ENCODE measurements around the gene ETV7. TPM values are rescaled to one million over a fixed set of nuclear protein-coding genes. Genes with fewer than 3 reads are reported as not detected.

ETV7 gene
- total and polyA plus RNA-seq, 2 experiments from 2014 or later: 0.47 to 1.2 TPM

DNA sequence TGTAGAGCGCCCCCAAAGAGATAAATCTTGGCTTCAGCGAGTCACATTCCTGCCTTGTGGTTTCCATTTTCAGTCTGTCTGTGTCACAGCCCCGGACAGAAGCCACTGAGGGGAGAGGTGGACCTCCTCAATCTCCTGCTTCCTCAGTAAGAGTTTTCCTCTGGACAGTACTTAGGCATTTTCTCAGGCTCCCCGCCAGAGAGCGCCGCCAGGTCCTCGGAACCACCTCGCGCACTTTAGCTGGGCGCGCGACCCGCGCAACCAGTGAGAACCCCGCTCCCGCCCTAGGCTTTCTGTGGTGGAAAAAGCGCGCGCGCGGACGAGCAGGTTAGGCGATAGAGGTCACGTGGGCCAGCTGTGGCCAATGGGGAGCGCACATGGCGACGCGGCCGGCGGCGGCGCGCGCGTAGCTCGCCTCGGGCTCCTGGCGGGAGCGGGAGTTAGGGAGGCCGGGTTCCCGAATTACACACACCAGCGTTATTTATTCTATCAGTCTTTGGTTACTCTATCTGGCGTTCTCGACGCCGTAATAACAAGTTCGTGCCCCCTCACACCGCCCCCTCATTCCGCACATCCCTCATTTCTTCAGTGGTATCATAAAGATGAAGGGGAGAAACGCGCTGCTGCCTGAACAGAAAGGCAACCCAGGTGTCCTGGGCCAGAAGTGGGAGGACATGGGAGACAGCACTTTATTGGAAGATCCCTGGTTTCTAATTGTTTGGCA lies 35.8 kb upstream of the ETV7 start:
- TF ChIP-seq ZNF331 (CRISPR knock-in tag; IDR thresholded peaks at IDR 0.05; ENCODE audit: low read depth): no peak
- TF ChIP-seq NANOG (IDR thresholded peaks at IDR 0.05; ENCODE audit: borderline replicate concordance): no peak
- 0 out of 2 replicates have a peak, but pooled peaks have one; percentile 35 for TF ChIP-seq CREB1 (CRISPR knock-in tag; IDR thresholded peaks at IDR 0.05; ENCODE audit: low read depth)
- TF ChIP-seq, protein P1, sequence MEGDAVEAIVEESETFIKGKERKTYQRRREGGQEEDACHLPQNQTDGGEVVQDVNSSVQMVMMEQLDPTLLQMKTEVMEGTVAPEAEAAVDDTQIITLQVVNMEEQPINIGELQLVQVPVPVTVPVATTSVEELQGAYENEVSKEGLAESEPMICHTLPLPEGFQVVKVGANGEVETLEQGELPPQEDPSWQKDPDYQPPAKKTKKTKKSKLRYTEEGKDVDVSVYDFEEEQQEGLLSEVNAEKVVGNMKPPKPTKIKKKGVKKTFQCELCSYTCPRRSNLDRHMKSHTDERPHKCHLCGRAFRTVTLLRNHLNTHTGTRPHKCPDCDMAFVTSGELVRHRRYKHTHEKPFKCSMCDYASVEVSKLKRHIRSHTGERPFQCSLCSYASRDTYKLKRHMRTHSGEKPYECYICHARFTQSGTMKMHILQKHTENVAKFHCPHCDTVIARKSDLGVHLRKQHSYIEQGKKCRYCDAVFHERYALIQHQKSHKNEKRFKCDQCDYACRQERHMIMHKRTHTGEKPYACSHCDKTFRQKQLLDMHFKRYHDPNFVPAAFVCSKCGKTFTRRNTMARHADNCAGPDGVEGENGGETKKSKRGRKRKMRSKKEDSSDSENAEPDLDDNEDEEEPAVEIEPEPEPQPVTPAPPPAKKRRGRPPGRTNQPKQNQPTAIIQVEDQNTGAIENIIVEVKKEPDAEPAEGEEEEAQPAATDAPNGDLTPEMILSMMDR (conservative IDR thresholded peaks at IDR 0.05; ENCODE audit: low read depth in 2 of 2): peak; percentile 43 to 74
- no peak for TF ChIP-seq EZH2 (IDR thresholded peaks at IDR 0.05; ENCODE audit: low read depth, unreplicated experiment)
- no peak for TF ChIP-seq EZH2phosphoT487 (IDR thresholded peaks at IDR 0.05; ENCODE audit: unreplicated experiment)
- TF ChIP-seq ZNF114 (CRISPR knock-in tag; IDR thresholded peaks at IDR 0.05): no peak
- no peak for TF ChIP-seq JUNB (IDR thresholded peaks at IDR 0.05; ENCODE audit: unreplicated experiment)
- TF ChIP-seq, protein P2, sequence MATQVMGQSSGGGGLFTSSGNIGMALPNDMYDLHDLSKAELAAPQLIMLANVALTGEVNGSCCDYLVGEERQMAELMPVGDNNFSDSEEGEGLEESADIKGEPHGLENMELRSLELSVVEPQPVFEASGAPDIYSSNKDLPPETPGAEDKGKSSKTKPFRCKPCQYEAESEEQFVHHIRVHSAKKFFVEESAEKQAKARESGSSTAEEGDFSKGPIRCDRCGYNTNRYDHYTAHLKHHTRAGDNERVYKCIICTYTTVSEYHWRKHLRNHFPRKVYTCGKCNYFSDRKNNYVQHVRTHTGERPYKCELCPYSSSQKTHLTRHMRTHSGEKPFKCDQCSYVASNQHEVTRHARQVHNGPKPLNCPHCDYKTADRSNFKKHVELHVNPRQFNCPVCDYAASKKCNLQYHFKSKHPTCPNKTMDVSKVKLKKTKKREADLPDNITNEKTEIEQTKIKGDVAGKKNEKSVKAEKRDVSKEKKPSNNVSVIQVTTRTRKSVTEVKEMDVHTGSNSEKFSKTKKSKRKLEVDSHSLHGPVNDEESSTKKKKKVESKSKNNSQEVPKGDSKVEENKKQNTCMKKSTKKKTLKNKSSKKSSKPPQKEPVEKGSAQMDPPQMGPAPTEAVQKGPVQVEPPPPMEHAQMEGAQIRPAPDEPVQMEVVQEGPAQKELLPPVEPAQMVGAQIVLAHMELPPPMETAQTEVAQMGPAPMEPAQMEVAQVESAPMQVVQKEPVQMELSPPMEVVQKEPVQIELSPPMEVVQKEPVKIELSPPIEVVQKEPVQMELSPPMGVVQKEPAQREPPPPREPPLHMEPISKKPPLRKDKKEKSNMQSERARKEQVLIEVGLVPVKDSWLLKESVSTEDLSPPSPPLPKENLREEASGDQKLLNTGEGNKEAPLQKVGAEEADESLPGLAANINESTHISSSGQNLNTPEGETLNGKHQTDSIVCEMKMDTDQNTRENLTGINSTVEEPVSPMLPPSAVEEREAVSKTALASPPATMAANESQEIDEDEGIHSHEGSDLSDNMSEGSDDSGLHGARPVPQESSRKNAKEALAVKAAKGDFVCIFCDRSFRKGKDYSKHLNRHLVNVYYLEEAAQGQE (IDR thresholded peaks at IDR 0.05; ENCODE audit: unreplicated experiment): no peak
- TF ChIP-seq, protein P3, sequence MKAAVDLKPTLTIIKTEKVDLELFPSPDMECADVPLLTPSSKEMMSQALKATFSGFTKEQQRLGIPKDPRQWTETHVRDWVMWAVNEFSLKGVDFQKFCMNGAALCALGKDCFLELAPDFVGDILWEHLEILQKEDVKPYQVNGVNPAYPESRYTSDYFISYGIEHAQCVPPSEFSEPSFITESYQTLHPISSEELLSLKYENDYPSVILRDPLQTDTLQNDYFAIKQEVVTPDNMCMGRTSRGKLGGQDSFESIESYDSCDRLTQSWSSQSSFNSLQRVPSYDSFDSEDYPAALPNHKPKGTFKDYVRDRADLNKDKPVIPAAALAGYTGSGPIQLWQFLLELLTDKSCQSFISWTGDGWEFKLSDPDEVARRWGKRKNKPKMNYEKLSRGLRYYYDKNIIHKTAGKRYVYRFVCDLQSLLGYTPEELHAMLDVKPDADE (IDR thresholded peaks at IDR 0.05): no peak
- TF ChIP-seq STAT1 (IDR thresholded peaks at IDR 0.05; ENCODE audit: unreplicated experiment): no peak
- TF ChIP-seq, protein P4, sequence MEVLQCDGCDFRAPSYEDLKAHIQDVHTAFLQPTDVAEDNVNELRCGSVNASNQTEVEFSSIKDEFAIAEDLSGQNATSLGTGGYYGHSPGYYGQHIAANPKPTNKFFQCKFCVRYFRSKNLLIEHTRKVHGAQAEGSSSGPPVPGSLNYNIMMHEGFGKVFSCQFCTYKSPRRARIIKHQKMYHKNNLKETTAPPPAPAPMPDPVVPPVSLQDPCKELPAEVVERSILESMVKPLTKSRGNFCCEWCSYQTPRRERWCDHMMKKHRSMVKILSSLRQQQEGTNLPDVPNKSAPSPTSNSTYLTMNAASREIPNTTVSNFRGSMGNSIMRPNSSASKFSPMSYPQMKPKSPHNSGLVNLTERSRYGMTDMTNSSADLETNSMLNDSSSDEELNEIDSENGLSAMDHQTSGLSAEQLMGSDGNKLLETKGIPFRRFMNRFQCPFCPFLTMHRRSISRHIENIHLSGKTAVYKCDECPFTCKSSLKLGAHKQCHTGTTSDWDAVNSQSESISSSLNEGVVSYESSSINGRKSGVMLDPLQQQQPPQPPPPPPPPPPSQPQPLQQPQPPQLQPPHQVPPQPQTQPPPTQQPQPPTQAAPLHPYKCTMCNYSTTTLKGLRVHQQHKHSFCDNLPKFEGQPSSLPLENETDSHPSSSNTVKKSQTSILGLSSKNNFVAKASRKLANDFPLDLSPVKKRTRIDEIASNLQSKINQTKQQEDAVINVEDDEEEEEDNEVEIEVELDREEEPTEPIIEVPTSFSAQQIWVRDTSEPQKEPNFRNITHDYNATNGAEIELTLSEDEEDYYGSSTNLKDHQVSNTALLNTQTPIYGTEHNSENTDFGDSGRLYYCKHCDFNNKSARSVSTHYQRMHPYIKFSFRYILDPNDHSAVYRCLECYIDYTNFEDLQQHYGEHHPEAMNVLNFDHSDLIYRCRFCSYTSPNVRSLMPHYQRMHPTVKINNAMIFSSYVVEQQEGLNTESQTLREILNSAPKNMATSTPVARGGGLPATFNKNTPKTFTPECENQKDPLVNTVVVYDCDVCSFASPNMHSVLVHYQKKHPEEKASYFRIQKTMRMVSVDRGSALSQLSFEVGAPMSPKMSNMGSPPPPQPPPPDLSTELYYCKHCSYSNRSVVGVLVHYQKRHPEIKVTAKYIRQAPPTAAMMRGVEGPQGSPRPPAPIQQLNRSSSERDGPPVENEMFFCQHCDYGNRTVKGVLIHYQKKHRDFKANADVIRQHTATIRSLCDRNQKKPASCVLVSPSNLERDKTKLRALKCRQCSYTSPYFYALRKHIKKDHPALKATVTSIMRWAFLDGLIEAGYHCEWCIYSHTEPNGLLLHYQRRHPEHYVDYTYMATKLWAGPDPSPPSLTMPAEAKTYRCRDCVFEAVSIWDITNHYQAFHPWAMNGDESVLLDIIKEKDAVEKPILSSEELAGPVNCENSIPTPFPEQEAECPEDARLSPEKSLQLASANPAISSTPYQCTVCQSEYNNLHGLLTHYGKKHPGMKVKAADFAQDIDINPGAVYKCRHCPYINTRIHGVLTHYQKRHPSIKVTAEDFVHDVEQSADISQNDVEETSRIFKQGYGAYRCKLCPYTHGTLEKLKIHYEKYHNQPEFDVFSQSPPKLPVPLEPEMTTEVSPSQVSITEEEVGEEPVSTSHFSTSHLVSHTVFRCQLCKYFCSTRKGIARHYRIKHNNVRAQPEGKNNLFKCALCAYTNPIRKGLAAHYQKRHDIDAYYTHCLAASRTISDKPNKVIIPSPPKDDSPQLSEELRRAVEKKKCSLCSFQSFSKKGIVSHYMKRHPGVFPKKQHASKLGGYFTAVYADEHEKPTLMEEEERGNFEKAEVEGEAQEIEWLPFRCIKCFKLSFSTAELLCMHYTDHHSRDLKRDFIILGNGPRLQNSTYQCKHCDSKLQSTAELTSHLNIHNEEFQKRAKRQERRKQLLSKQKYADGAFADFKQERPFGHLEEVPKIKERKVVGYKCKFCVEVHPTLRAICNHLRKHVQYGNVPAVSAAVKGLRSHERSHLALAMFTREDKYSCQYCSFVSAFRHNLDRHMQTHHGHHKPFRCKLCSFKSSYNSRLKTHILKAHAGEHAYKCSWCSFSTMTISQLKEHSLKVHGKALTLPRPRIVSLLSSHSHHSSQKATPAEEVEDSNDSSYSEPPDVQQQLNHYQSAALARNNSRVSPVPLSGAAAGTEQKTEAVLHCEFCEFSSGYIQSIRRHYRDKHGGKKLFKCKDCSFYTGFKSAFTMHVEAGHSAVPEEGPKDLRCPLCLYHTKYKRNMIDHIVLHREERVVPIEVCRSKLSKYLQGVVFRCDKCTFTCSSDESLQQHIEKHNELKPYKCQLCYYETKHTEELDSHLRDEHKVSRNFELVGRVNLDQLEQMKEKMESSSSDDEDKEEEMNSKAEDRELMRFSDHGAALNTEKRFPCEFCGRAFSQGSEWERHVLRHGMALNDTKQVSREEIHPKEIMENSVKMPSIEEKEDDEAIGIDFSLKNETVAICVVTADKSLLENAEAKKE (CRISPR knock-in tag; IDR thresholded peaks at IDR 0.05): 0 out of 2 replicates have a peak, but pooled peaks have one; percentile 25
- TF ChIP-seq POLR2AphosphoS5 (IDR thresholded peaks at IDR 0.05; ENCODE audit: low read depth): peak; percentile 76
- peak overlapping the region; percentile 11; the same call in 1 of the 2 replicates for H3K27ac ChIP-seq (ENCODE audit: low read depth)
- H3K27me3 ChIP-seq (ENCODE audit: insufficient read depth): no peaks in the 10 kb centered on the region

More for the DNA sequence above, 35.8 kb upstream of the ETV7 start:
- H3K4me2 ChIP-seq: peak overlapping the region; percentile 82
- peaks cover 7% of the 10 kb centered on the region for H3K27me3 Mint-ChIP-seq (ENCODE audit: insufficient read depth, low read depth, poor library complexity)
- no peaks in the 10 kb centered on the region for H3K9me2 ChIP-seq (ENCODE audit: insufficient read depth)
- H3K79me2 ChIP-seq (replicated peaks; ENCODE audit: insufficient read depth): no peaks in the 10 kb centered on the region
- H3K4me1 Mint-ChIP-seq: peaks cover 14% of the 10 kb centered on the region
- H3F3A ChIP-seq (replicated peaks; ENCODE audit: low read depth): no peaks in the 10 kb centered on the region; the same call in 1 of the 2 replicates
- no peaks in the 10 kb centered on the region for H3K36me3 Mint-ChIP-seq (ENCODE audit: low read depth)
- ATAC-seq: peak; percentile 98
- peak overlapping the region; percentile 89 for H3K4me3 Mint-ChIP-seq
- H4K20me1 ChIP-seq (replicated peaks; ENCODE audit: insufficient read depth): no peaks in the 10 kb centered on the region
- peak; percentile 100 for DNase-seq (ENCODE audit: low spot score)
- H3K27ac Mint-ChIP-seq: peak overlapping the region; percentile 92
- peaks cover 8% of the 10 kb centered on the region; the same call in 1 of the 2 replicates for H3K4me1 ChIP-seq (ENCODE audit: insufficient read depth)
- no peaks in the 10 kb centered on the region for H3K9me3 Mint-ChIP-seq
- no peaks in the 10 kb centered on the region for H3K36me3 ChIP-seq (ENCODE audit: insufficient read depth)
- H3K4me3 ChIP-seq: peak overlapping the region; percentile 62
- peak overlapping the region; percentile 96 for H2AFZ ChIP-seq
